ENCODE results near the gene WDPCP. TPM values are rescaled to one million over a fixed set of nuclear protein-coding genes. Genes with fewer than 3 reads are reported as not detected.
A peak's percentile ranks its signal among the peaks of the same experiment; 100 is the strongest.

Gene WDPCP
- total and polyA plus RNA-seq, 2 experiments from 2014 or later, result 8.8 to 20.4 TPM

DNA sequence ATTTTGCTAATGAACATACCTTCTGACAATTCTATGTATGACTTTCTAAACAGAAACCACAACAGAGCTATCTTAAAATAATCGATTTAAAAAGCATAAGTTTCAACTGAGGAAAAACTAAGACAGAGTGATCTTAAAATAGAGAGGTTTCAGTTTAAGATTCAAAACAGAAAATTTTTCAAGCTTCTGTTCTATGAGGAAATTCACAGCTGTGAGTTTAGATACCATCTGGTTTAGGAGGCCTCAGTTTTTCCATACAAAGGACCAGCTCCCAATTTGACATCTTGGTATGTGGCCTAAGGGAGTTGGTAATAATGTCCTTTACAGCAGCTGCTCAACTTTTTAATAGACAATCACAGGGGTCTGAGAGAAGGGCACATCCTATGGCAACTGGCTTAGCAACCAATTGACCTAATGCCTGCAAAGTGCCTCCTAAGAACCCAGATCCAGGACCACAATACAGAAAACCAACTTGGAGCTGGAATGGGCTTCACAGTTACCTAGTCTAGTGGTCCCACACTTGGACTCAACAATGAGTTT, 40.2 kb upstream of the WDPCP start (continued):
- TF ChIP-seq, protein P1, sequence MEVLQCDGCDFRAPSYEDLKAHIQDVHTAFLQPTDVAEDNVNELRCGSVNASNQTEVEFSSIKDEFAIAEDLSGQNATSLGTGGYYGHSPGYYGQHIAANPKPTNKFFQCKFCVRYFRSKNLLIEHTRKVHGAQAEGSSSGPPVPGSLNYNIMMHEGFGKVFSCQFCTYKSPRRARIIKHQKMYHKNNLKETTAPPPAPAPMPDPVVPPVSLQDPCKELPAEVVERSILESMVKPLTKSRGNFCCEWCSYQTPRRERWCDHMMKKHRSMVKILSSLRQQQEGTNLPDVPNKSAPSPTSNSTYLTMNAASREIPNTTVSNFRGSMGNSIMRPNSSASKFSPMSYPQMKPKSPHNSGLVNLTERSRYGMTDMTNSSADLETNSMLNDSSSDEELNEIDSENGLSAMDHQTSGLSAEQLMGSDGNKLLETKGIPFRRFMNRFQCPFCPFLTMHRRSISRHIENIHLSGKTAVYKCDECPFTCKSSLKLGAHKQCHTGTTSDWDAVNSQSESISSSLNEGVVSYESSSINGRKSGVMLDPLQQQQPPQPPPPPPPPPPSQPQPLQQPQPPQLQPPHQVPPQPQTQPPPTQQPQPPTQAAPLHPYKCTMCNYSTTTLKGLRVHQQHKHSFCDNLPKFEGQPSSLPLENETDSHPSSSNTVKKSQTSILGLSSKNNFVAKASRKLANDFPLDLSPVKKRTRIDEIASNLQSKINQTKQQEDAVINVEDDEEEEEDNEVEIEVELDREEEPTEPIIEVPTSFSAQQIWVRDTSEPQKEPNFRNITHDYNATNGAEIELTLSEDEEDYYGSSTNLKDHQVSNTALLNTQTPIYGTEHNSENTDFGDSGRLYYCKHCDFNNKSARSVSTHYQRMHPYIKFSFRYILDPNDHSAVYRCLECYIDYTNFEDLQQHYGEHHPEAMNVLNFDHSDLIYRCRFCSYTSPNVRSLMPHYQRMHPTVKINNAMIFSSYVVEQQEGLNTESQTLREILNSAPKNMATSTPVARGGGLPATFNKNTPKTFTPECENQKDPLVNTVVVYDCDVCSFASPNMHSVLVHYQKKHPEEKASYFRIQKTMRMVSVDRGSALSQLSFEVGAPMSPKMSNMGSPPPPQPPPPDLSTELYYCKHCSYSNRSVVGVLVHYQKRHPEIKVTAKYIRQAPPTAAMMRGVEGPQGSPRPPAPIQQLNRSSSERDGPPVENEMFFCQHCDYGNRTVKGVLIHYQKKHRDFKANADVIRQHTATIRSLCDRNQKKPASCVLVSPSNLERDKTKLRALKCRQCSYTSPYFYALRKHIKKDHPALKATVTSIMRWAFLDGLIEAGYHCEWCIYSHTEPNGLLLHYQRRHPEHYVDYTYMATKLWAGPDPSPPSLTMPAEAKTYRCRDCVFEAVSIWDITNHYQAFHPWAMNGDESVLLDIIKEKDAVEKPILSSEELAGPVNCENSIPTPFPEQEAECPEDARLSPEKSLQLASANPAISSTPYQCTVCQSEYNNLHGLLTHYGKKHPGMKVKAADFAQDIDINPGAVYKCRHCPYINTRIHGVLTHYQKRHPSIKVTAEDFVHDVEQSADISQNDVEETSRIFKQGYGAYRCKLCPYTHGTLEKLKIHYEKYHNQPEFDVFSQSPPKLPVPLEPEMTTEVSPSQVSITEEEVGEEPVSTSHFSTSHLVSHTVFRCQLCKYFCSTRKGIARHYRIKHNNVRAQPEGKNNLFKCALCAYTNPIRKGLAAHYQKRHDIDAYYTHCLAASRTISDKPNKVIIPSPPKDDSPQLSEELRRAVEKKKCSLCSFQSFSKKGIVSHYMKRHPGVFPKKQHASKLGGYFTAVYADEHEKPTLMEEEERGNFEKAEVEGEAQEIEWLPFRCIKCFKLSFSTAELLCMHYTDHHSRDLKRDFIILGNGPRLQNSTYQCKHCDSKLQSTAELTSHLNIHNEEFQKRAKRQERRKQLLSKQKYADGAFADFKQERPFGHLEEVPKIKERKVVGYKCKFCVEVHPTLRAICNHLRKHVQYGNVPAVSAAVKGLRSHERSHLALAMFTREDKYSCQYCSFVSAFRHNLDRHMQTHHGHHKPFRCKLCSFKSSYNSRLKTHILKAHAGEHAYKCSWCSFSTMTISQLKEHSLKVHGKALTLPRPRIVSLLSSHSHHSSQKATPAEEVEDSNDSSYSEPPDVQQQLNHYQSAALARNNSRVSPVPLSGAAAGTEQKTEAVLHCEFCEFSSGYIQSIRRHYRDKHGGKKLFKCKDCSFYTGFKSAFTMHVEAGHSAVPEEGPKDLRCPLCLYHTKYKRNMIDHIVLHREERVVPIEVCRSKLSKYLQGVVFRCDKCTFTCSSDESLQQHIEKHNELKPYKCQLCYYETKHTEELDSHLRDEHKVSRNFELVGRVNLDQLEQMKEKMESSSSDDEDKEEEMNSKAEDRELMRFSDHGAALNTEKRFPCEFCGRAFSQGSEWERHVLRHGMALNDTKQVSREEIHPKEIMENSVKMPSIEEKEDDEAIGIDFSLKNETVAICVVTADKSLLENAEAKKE (CRISPR knock-in tag; IDR thresholded peaks at IDR 0.05), result no peak
- no peak for TF ChIP-seq ZNF331 (CRISPR knock-in tag; IDR thresholded peaks at IDR 0.05; ENCODE audit: low read depth)
- TF ChIP-seq NANOG (IDR thresholded peaks at IDR 0.05; ENCODE audit: borderline replicate concordance), result no peak
- TF ChIP-seq, protein P2, sequence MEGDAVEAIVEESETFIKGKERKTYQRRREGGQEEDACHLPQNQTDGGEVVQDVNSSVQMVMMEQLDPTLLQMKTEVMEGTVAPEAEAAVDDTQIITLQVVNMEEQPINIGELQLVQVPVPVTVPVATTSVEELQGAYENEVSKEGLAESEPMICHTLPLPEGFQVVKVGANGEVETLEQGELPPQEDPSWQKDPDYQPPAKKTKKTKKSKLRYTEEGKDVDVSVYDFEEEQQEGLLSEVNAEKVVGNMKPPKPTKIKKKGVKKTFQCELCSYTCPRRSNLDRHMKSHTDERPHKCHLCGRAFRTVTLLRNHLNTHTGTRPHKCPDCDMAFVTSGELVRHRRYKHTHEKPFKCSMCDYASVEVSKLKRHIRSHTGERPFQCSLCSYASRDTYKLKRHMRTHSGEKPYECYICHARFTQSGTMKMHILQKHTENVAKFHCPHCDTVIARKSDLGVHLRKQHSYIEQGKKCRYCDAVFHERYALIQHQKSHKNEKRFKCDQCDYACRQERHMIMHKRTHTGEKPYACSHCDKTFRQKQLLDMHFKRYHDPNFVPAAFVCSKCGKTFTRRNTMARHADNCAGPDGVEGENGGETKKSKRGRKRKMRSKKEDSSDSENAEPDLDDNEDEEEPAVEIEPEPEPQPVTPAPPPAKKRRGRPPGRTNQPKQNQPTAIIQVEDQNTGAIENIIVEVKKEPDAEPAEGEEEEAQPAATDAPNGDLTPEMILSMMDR (conservative IDR thresholded peaks at IDR 0.05; ENCODE audit: low read depth in 2 of 2), result no peak
- TF ChIP-seq POLR2AphosphoS5 (IDR thresholded peaks at IDR 0.05; ENCODE audit: low read depth), result no peak
- TF ChIP-seq ZNF114 (CRISPR knock-in tag; IDR thresholded peaks at IDR 0.05), result no peak

DNA sequence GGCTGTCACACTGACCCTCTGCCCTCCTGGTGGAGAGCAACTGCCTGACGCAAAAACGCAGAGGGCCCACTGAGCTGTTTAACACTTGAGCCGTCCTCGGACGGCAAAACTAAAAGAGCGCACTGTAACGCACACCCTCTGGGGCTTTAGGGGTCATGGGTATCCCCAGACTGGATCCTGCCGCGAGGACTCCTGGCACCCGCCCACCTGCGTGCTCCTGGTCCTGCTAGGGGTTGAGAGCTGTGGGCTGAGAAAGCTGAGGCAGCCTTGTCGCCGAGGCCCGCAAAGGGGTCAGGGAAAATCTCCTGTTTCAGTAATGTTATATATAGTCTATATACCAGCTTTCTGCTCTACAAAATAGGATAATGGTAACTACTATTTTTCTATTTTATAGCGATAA, 39.6 kb upstream of the WDPCP start:
- Histone ChIP-seq H2AFZ (peak overlapping the region; percentile 15; the same call in 1 of the 2 replicates), H4K20me1 (replicated peaks; ENCODE audit: insufficient read depth) (no peaks in the 10 kb centered on the region), H3K36me3 (ENCODE audit: insufficient read depth) (no peaks in the 10 kb centered on the region), H3K4me1 (ENCODE audit: insufficient read depth) (no peaks in the 10 kb centered on the region), H3K4me3 (no peak overlapping the region), H3K79me2 (replicated peaks; ENCODE audit: insufficient read depth) (no peaks in the 10 kb centered on the region), H3K9me2 (ENCODE audit: insufficient read depth) (no peaks in the 10 kb centered on the region), H3K4me2 (no peak overlapping the region), H3F3A (replicated peaks; ENCODE audit: low read depth) (no peaks in the 10 kb centered on the region), H3K27me3 (ENCODE audit: insufficient read depth) (no peaks in the 10 kb centered on the region), H3K27ac (ENCODE audit: low read depth) (no peak overlapping the region)
- H3K4me3 Mint-ChIP-seq, result no peak overlapping the region
- H3K4me1 Mint-ChIP-seq, result no peaks in the 10 kb centered on the region; the same call in 2 of the 3 replicates
- H3K36me3 Mint-ChIP-seq (ENCODE audit: low read depth), result peaks cover 36% of the 10 kb centered on the region
- DNase-seq (ENCODE audit: low spot score) (no peak), ATAC-seq (no peak)
- peaks cover 5% of the 10 kb centered on the region for H3K27me3 Mint-ChIP-seq (ENCODE audit: insufficient read depth, low read depth, poor library complexity)
- peaks cover 44% of the 10 kb centered on the region for H3K9me3 Mint-ChIP-seq
- H3K27ac Mint-ChIP-seq, result no peak overlapping the region
- TF ChIP-seq, protein P2 (conservative IDR thresholded peaks at IDR 0.05; ENCODE audit: low read depth in 2 of 2), result no peak
- no peak for TF ChIP-seq JUNB (IDR thresholded peaks at IDR 0.05; ENCODE audit: unreplicated experiment)
